ENCODE results near the gene PHF21A.

Gene PHF21A

DNA sequence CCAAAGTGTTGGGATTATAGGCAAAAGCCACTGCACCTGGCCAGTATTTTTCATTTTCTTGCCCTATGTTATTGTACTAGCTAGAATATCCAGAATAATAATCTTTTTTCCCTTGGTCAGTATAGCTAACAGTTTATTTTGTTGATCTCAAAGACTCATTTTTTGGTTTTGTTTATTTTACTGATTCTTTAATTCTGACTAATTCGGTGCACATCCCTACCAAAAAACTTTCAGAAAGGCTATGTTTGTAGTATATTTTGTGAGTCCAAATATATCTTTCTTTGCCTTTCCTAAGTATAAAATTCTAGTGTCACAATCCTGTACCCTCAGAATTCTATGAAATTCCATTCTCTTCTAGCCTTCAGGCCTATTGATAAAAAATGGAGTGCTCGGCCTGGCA is 84.3 kb downstream of the PHF21A start:
- TF ChIP-seq, protein P1, sequence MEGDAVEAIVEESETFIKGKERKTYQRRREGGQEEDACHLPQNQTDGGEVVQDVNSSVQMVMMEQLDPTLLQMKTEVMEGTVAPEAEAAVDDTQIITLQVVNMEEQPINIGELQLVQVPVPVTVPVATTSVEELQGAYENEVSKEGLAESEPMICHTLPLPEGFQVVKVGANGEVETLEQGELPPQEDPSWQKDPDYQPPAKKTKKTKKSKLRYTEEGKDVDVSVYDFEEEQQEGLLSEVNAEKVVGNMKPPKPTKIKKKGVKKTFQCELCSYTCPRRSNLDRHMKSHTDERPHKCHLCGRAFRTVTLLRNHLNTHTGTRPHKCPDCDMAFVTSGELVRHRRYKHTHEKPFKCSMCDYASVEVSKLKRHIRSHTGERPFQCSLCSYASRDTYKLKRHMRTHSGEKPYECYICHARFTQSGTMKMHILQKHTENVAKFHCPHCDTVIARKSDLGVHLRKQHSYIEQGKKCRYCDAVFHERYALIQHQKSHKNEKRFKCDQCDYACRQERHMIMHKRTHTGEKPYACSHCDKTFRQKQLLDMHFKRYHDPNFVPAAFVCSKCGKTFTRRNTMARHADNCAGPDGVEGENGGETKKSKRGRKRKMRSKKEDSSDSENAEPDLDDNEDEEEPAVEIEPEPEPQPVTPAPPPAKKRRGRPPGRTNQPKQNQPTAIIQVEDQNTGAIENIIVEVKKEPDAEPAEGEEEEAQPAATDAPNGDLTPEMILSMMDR (IDR thresholded peaks at IDR 0.05; ENCODE audit: low read depth, low read length): no peak
- in situ Hi-C loops (cut with HindIII; ENCODE audit: low sequenced_read_pairs): no loop called here
- DNase-seq (ENCODE audit: low read depth, low spot score): no peak
- H3K4me3 ChIP-seq (ENCODE audit: low read depth, low read length): no peak overlapping the region

DNA sequence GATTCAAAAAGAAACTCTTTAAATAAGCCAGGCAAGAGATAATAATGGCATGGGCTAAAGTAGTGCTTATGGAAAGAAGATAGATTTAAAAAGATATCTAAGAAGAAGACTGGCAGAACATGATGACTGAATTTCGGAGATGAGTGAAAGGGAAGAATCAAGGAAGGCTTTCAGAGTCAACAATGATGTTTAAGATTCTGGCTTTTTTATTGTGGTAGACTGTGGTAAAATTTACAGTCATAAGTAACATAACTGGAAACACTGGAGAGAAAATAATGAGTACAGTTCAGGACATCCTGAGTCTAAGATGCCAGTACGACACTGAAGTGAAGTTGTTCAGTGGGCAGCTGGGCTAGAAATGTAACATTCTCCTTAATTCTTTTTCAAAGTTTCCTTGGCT is 85.2 kb downstream of the PHF21A start:
- TF ChIP-seq, protein P1 (IDR thresholded peaks at IDR 0.05; ENCODE audit: low read depth, low read length): no peak
- in situ Hi-C loops (cut with HindIII; ENCODE audit: low sequenced_read_pairs): no loop called here
- no peak for DNase-seq (ENCODE audit: low read depth, low spot score)
- H3K4me3 ChIP-seq (ENCODE audit: low read depth, low read length): no peak overlapping the region

GRCh38 chr11:46034041-46034440 is 87.2 kb downstream of the PHF21A start:
- DNase-seq (ENCODE audit: low read depth, low spot score): no peak
- in situ Hi-C loops (cut with HindIII; ENCODE audit: low sequenced_read_pairs): no loop called here
- TF ChIP-seq, protein P1 (IDR thresholded peaks at IDR 0.05; ENCODE audit: low read depth, low read length): no peak
- H3K4me3 ChIP-seq (ENCODE audit: low read depth, low read length): no peak overlapping the region

- TF ChIP-seq, protein P1 (IDR thresholded peaks at IDR 0.05; ENCODE audit: low read depth, low read length): no peak
- in situ Hi-C loops (cut with HindIII; ENCODE audit: low sequenced_read_pairs): no loop called here
- peak; percentile 16 for DNase-seq (ENCODE audit: low read depth, low spot score)
- H3K4me3 ChIP-seq (ENCODE audit: low read depth, low read length): no peak overlapping the region
These were observed 94.5 kb downstream of the PHF21A start for GRCh38 chr11:46026606-46027293.

- no peak overlapping the region for H3K4me3 ChIP-seq (ENCODE audit: low read depth, low read length)
- in situ Hi-C loops (cut with HindIII; ENCODE audit: low sequenced_read_pairs): no loop called here
- TF ChIP-seq, protein P1 (IDR thresholded peaks at IDR 0.05; ENCODE audit: low read depth, low read length): no peak
These were observed 101.1 kb downstream of the PHF21A start for GRCh38 chr11:46020084-46020599.

DNA sequence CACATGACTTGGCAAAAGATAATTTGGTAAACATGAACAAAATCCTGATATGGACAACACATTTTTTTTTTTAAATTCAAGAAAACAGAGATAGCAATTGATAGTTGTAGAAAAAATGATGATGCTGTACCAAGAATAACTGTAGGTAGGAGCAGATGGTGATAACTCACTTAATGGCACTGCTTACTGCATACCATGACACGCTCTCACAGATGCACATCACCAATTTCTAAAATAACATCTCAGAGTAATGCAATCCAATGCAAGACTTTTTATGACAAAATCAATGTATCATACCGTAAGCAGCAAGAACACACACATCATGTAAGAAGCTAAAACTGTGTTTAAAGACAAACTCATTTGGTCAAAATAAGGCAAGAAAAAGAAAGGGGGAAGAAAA is 102.6 kb downstream of the PHF21A start:
- in situ Hi-C loops (cut with HindIII; ENCODE audit: low sequenced_read_pairs): no loop called here
- TF ChIP-seq, protein P1 (IDR thresholded peaks at IDR 0.05; ENCODE audit: low read depth, low read length): no peak
- no peak for DNase-seq (ENCODE audit: low read depth, low spot score)
- H3K4me3 ChIP-seq (ENCODE audit: low read depth, low read length): no peak overlapping the region

More at GRCh38 chr11:46020084-46020599, 101.1 kb downstream of the PHF21A start:
- DNase-seq (ENCODE audit: low read depth, low spot score): no peak
